Measurements from ENCODE around the gene BMP6.

GRCh38 chr6:7721649-7722048, 4.2 kb upstream of the BMP6 start:
- TF ChIP-seq CTCF (conservative IDR thresholded peaks at IDR 0.05; ENCODE audit: low read depth in 2 of 2) (no peak; a peak in 1 of 4 replicates), POLR2AphosphoS5 (IDR thresholded peaks at IDR 0.05; ENCODE audit: low read depth) (no peak), REST (IDR thresholded peaks at IDR 0.05; ENCODE audit: unreplicated experiment) (no peak), EZH2 (IDR thresholded peaks at IDR 0.05; ENCODE audit: low read depth, unreplicated experiment) (no peak), JUNB (IDR thresholded peaks at IDR 0.05; ENCODE audit: unreplicated experiment) (no peak), EZH2phosphoT487 (IDR thresholded peaks at IDR 0.05; ENCODE audit: unreplicated experiment) (no peak), ETS1 (IDR thresholded peaks at IDR 0.05) (no peak), CREB1 (CRISPR knock-in tag; IDR thresholded peaks at IDR 0.05; ENCODE audit: low read depth) (no peak), STAT1 (IDR thresholded peaks at IDR 0.05; ENCODE audit: unreplicated experiment) (no peak), ZNF114 (CRISPR knock-in tag; IDR thresholded peaks at IDR 0.05) (no peak)
